GM18519 (cell line): Measurements from ENCODE around the gene HBA1.
"Not testable (repeated sequence)": the region's sequence is repeated elsewhere in the genome, so short reads cannot be mapped to it uniquely, and the experiment has no call there.

Experiments
- ATAC-seq: cut with Tn5 transposase; IDR thresholded peaks from one replicate; pipeline ENCODE4 v1.9.1; 2021; ENCODE audit warnings: mild to moderate bottlenecking, moderate library complexity; ENCODE audit not compliant: unreplicated experiment, low FRiP score

HBA1 gene

GRCh38 chr16:176477-177382, at the start of gene HBA1:
Gene HBA1, plus strand, starts transcription at chr16:176680. Its CDS starts 37 bp downstream, at chr16:176717.
- not testable (repeated sequence) for ATAC-seq

- ATAC-seq = no peak
These were observed 47.4 kb upstream of the HBA1 start for GRCh38 chr16:129075-129474.

GRCh38 chr16:130533-131173, 45.8 kb upstream of the HBA1 start:
- ATAC-seq = no peak

DNA sequence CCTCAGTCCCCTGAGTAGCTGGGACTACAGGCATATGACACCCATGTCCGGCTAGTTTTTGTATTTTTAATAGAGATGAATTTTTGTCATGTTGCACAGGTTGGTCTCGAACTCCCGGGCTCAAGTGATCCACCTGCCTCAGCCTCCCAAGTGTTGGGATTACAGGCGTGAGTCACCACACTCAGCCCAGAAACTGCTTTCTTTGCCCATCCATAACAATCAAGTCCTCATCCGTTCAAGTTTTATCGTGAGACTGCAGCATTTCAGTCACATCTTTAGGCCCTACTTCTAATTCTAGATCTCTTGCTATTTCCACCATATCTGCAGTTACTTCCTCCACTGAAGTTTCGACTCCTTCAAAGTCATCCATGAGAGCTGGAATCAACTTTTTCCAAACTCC, 44.4 kb upstream of the HBA1 start:
- no peak for ATAC-seq

- no peak for ATAC-seq
These were observed 42.8 kb upstream of the HBA1 start for GRCh38 chr16:133716-134115.

- no peak for ATAC-seq
These were observed 38.4 kb upstream of the HBA1 start for GRCh38 chr16:138049-138417.

DNA sequence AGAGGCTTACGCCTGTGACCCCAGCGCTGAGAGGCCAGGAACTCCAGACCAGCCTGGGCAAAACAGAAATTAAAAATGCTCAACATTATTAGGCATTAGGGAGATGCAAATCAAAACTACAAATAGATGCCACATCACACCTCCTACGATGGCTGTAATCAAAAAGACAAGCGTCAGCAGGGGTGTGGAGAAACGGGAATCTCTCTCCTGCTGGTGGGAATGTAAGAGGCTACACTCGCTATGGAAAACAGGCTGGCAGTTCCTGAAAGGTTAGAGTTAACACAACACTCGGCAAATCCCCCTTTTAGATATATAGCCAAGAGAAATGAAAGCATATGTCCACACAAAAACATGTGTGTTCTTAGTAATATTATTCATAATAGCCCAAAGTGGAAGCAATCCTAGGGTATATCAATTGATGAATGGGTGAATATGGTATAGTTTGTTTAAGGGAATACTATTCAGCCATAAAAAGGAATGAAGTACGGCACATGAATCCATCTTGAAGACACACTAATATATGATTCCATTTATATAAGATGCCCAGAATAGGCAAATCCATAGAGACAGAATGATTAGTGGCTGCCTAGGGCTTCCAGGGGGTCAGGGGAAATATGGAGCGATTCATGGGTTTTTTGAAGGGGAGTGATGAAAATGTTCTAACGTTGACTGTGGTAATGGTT, 36.2 kb upstream of the HBA1 start:
- no peak for ATAC-seq

GRCh38 chr16:142405-142967, 34.0 kb upstream of the HBA1 start:
- ATAC-seq = no peak

DNA sequence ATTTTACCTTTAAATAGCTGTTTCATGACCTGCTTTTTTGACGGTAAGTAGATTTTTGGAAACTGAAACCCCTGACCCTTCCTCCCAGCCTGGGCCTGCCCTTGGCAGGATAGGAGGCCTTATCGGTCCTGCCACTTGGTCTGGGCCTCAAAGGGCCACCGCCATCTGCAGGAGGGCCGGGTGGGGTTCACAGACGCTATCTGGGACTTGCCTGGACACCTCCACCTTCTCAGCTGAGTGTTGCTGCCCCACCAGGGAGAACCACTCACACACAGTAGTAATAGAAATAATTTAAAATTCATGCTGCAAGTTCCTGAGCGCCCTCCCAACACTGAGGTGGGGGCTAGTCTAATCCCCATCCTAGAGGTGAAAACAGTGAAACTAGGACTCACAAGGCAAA, 33.4 kb upstream of the HBA1 start:
- ATAC-seq = no peak

DNA sequence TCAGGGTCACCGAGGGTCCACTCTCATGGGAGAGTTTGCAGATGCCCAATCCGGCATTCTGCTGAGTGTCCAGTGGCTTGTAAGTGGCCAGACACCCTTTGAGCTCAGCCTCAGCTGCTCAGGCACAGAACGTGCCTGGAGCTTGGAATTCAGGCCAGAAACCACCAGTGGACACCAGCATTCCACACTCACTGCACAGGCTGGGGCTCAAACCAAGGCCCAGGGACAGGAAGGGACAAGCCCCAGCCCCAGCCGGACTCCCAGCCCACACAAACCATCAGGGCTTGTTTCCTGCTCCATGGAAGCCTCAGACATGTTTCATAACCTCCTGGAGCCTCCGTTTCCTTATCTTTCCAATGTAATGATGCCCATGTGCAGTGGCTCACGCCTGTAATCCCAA, 33.0 kb upstream of the HBA1 start:
- no peak for ATAC-seq

DNA sequence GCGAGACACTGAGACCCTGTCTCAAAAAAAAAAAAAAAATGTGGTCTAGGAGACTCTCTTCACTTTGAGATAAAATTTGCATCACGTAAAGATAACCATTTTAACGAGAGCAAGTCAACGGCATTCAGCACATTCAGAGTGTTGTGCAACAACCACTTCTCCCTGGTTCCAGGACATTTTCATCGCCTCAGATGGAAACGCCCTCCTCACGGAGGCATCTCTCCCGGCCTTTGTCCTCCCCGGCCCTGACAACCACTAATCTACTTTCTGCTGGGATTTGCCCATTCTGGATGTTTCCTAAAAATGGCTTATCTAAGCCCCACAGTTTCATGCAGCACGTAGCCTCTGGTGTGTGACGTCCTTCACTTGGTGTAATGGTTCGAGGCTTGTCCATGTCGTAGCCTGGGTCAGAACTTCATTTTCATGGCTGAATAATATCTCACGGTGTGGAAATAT, 31.7 kb upstream of the HBA1 start:
- no peak for ATAC-seq

DNA sequence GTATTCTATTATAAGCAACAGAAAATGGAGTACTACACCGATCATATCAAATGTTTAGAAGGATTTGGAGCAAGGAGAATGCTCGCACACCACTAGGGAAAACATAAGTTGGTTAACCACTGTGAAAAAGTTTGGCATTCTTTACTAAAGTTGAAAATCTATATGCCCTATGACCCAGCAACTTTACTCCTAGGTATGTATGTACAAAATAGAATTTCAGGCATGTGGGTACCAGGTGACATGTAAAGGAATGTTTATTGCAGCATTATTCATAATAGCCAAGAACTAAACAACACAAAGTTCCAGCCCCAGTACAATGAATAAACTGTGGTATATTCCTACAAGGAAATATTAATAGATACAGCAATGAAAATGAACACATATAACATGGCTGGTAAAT, 29.8 kb upstream of the HBA1 start:
- no peak for ATAC-seq

DNA sequence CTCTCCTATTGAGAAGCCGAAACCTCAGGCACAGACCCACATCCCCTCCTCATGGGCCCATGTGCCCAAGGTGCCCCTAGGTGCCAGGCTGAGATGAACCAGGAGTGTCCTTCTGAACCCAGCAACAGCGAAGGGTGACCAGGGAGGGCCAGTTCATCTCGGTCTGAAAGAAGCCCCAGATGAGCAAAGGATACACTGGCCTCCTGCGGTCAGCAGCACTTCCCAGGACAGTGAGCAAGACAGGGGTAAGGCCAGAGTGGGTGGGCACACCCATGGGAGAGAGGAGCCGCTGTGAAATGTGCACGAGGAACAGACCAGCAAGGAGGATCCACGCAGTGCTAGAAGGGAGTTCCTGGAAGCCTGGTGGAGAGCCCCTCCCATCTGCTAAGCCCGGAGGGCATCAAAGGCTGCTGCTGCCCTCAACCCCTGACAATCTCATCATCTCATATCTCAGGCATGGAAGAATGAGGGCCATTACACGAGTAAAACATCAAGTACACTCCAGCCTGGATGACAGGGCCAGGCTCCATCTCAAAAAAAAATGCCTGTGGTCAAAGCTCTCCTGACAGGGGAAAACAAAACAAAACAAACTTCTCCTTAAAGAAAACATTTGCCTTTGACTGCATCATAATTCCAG, 27.3 kb upstream of the HBA1 start:
- ATAC-seq = no peak

- ATAC-seq = no peak
These were observed 24.0 kb upstream of the HBA1 start, which contains the start of gene HBZ for GRCh38 chr16:152141-153128. Gene HBZ, plus strand, starts transcription at chr16:152644. Its CDS starts 266 bp downstream, at chr16:152910.

- not testable (repeated sequence) for ATAC-seq
These were observed 23.4 kb upstream of the HBA1 start for GRCh38 chr16:153129-153521.

DNA sequence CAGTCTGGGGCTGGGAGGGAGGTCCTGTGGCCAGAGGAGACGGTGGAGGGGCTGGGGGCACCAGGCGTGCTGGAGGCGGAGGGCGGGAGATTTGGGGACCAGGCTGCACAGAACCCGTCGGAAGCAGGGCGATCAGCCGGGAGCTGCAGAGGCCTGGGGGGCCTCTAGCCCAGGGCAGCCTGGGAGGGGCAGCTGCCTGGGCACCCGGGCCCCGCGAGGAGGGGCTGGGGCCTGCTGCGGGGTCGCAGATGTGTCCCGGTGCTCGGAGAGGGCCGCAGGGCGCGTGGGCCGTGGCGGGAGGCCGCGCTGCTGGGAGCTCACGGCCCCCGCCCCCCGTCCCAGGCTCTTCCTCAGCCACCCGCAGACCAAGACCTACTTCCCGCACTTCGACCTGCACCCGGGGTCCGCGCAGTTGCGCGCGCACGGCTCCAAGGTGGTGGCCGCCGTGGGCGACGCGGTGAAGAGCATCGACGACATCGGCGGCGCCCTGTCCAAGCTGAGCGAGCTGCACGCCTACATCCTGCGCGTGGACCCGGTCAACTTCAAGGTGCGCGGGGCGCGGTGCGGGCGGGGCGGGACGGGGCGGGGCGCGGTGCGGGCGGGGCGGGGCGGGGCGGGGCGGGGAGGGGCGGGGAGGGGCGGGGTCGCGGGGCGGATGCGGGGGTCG, 22.8 kb upstream of the HBA1 start:
- ATAC-seq = not testable (repeated sequence)

DNA sequence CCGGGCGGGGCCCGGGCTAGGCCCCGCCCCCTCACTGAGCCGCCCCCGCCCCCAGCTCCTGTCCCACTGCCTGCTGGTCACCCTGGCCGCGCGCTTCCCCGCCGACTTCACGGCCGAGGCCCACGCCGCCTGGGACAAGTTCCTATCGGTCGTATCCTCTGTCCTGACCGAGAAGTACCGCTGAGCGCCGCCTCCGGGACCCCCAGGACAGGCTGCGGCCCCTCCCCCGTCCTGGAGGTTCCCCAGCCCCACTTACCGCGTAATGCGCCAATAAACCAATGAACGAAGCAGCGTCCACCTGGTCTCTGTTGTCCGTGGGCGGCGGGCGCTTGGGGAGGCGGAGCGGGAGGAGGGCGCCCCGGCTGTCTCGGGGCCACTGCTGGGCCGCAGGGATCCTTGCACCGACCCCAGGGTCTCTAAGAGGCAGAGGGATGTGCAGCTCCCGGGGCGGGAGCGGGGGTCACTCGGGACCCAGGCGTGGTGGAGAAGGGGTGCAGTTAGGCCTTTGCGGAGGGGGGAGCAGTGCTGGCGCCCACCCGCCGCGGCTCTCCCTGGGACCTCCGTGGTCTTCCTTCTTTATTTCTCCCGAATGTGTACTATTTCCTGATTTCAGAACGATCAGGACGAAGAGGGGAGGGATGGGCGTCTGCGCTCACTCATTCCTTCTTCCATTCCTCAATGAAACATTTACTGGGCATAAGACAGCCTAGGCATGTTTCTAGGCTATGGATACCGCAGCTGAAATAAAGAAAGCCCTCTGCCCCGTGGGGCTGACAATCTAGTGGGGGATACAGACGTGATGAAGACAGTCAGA, 22.1 kb upstream of the HBA1 start:
- ATAC-seq = no peak

DNA sequence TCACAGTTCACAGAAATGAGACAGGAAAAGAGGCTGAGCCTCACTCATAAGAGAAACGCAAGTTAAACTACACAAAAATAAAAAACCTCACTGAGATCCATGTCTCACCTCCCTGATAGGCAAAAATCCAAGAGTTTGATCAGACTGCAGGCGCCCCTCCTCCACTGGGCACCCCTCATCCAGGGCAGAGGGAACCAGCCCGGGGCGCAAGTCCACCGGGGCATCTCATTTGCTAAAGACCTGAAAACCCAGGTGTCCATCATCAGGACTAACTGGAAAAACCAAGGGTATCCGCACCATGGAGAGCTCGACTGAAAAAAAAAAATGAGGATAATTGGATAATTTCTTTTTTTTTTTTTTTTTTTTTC, 21.5 kb upstream of the HBA1 start:
- ATAC-seq = no peak
